T-cell (primary cell): ENCODE measurements around the gene GID8. TPM values are rescaled to one million over a fixed set of nuclear protein-coding genes. Genes with fewer than 3 reads are reported as not detected.

ENCODE experiments used
- ATAC-seq, 4 experiments: fragments of 200-7000 bp in 3 of 4; fragments of 150-1000 bp in 1 of 4; cut with Tn5 transposase; replicated peaks in 1 of 4; 1 replicate in 3 of 4; 2 replicates in 1 of 4; pipeline ENCODE4 v1.10.0; 2021; ENCODE audit warnings: moderate library complexity in 3 of 4, mild to moderate bottlenecking in 2 of 4, moderate number of reproducible peaks in 1 of 4
- CTCF ChIA-PET, 2 donors: fragments of 300-600 bp; sonication (Branson Sonifier 250); formaldehyde crosslinking; loops; one replicate each; lab custom pipeline; 2022; ENCODE audit warnings: antibody characterized with exemption in 2 of 2; lab: Charles Lee
- POLR2A ChIA-PET, 2 donors: fragments of 300-600 bp; sonication (Branson Sonifier 250); formaldehyde crosslinking; loops; one replicate each; lab custom pipeline; 2022; ENCODE audit warnings: antibody characterized with exemption in 2 of 2; lab: Charles Lee
- DNase-seq, 35 experiments: peaks; one replicate each; pipeline versions ENCODE4 v3.0.0 to v3.0.0-alpha.2; 2013 to 2023
- H3K27ac ChIP-seq: one replicate; pipeline ENCODE4 v1.5.1; 2013; ENCODE audit warnings: low read length
- H3K27me3 ChIP-seq, 2 experiments: replicated peaks in 1 of 2; 1 replicate in 1 of 2; 2 replicates in 1 of 2; pipeline versions ENCODE4 v1.6.1 to v1.7.0; 2013; ENCODE audit warnings: low read length in 1 of 2, mixed read lengths in 1 of 2; ENCODE audit not compliant: control insufficient read depth in 2 of 2, insufficient read depth in 2 of 2; ENCODE audit errors: extremely low read depth in 1 of 2
- H3K36me3 ChIP-seq, 2 donors: 1 replicate in 1 of 2; 2 replicates in 1 of 2; pipeline versions ENCODE4 v1.6.1 to v1.7.0; 2013; ENCODE audit warnings: low read length in 1 of 2; ENCODE audit not compliant: control insufficient read depth in 2 of 2, insufficient read depth in 1 of 2; ENCODE audit errors: extremely low read depth in 1 of 2
- H3K4me1 ChIP-seq, 2 experiments: 1 replicate in 1 of 2; 2 replicates in 1 of 2; pipeline versions ENCODE4 v1.6.1 to v1.7.0; 2013; ENCODE audit warnings: low read length in 2 of 2, mixed read lengths in 1 of 2; ENCODE audit not compliant: insufficient read depth in 2 of 2, control insufficient read depth in 1 of 2; ENCODE audit errors: extremely low read depth in 1 of 2
- H3K4me3 ChIP-seq, 2 donors: 1 replicate in 1 of 2; 2 replicates in 1 of 2; pipeline versions ENCODE4 v1.5.1 to v1.7.0; 2013; ENCODE audit warnings: mild to moderate bottlenecking in 2 of 2, low read length in 1 of 2, moderate library complexity in 1 of 2; ENCODE audit not compliant: control insufficient read depth in 1 of 2; ENCODE audit errors: extremely low read depth in 1 of 2
- H3K9me3 ChIP-seq: 2 replicates; pipeline ENCODE4 v1.7.0; 2013
- H3K27ac Mint-ChIP-seq, 2 donors: one replicate each; pipeline ENCODE4 v1.8.0; 2020 to 2021; ENCODE audit warnings: mild to moderate bottlenecking in 2 of 2, mixed read lengths in 2 of 2
- H3K27me3 Mint-ChIP-seq, 2 donors: one replicate each; pipeline ENCODE4 v1.8.0; 2021 to 2022; ENCODE audit warnings: mixed read lengths in 2 of 2
- H3K36me3 Mint-ChIP-seq: one replicate; pipeline ENCODE4 v1.8.0; 2021; ENCODE audit warnings: mixed read lengths
- H3K4me1 Mint-ChIP-seq, 3 donors: one replicate each; pipeline ENCODE4 v1.8.0; 2020 to 2022; ENCODE audit warnings: mixed read lengths in 3 of 3, mild to moderate bottlenecking in 1 of 3
- H3K4me3 Mint-ChIP-seq, 3 donors: one replicate each; pipeline ENCODE4 v1.8.0; 2020 to 2022; ENCODE audit warnings: mild to moderate bottlenecking in 3 of 3, mixed read lengths in 3 of 3, moderate library complexity in 3 of 3
- H3K9me3 Mint-ChIP-seq, 3 donors: one replicate each; pipeline ENCODE4 v1.8.0; 2020 to 2022; ENCODE audit warnings: mixed read lengths in 3 of 3
- WGBS: methylation state at CpG from one replicate; pipeline ENCODE4 v1.1.5; 2013; ENCODE audit warnings: missing lambda C conversion rate; ENCODE audit not compliant: insufficient coverage; 5-methylcytosine and 5-hydroxymethylcytosine counted together
- total RNA-seq, 35 experiments: library from RNA in 6 of 35; stranded (reverse) in 6 of 35; fragments of 120-200 nt in 1 of 35; gene quantifications; one replicate each; pipeline versions ENCODE4 v1.2.1 to v1.2.4 and lab custom pipeline; 2013 to 2026

GID8 gene
- total RNA-seq, 5 donors from 2014 or later (not counting 1 experiment from before 2014, with no cell fraction given) = 33.1 to 43.4 (median 41.2) TPM

- Histone ChIP-seq H3K27ac (no peak overlapping the region), H3K4me3 (no peak overlapping the region), H3K27me3 (peaks cover 0 to 65% of the 10 kb centered on the region in 2 experiments), H3K9me3 (no peaks in the 10 kb centered on the region), H3K36me3 (no peaks in the 10 kb centered on the region), H3K4me1 (peaks cover 0 to 15% of the 10 kb centered on the region in 2 experiments)
- Mint-ChIP-seq H3K36me3 (no peaks in the 10 kb centered on the region), H3K4me1 (peaks cover 12 to 16% (median 16%) of the 10 kb centered on the region in 3 donors), H3K9me3 (no peaks in the 10 kb centered on the region), H3K27me3 (peaks cover 22 to 39% of the 10 kb centered on the region in 2 donors), H3K27ac (no peak overlapping the region), H3K4me3 (peak overlapping the region in 2 of 3 donors; percentile 35 to 73)
- 85% methylated on average over 10 of the region's 10 CpGs for WGBS
- DNase-seq = no peak
- ATAC-seq = no peak
- CTCF ChIA-PET = interaction anchor here in 1 of 2 donors (0.8 kb wide), 1 partner anchor 55 kb away, joined by 3 read pairs; no protein-coding TSS in a partner anchor
- POLR2A ChIA-PET = no interaction called here
Measured at GRCh38 chr20:62971211-62971949, 33.4 kb downstream of the GID8 start.

DNA sequence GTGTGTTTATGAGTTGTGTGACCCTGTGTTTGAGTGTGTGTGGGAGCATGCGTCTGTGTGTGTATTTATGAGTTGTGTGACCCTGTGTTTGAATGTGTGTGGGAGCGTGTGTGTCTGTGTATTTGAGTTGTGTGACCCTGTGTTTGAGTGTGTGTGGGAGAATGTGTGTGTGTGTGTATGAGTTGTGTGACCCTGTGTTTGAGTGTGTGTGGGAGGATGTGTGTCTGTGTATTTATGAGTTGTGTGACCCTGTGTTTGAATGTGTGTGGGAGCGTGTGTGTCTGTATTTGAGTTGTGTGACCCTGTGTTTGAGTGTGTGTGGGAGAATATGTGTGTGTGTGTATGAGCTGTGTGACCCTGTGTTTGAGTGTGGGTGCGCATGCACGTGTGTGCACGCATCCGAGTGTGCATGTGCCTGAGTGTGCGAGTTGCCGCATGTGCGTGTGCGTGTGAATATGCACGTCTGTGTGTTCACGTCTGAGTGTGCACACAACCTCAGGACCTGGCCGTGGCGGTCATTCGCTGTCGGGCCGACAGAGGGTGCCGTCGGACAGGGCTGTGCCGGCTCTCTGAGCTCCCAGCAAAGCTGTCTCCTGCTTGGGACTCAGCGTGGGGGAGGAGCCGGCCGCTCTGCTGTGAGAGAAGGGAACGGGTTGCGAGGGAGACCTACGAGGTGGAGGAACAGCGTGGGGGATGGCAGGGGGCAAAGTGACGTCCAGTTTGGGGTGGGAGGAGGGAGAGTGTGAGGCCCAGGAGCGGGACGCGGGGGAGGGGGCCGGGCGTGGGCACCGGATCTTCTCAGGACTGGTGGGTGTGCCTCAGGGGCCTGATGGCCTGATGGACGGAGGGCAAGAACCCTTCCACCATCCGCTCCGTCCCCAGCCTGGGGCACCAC, 34.2 kb downstream of the GID8 start:
- CTCF ChIA-PET = interaction anchor here (0.6 to 2.0 kb wide), 10 partner anchors 8 to 206 kb away, joined by 3 to 18 read pairs (median 5); no protein-coding TSS in a partner anchor
- H3K4me3 ChIP-seq = peak overlapping the region; percentile 19 to 28
- Mint-ChIP-seq H3K4me1 (peaks cover 13 to 21% (median 16%) of the 10 kb centered on the region in 3 donors), H3K27me3 (peaks cover 22 to 43% of the 10 kb centered on the region in 2 donors), H3K9me3 (no peaks in the 10 kb centered on the region), H3K4me3 (peak overlapping the region; percentile 65 to 73 (median 68)), H3K36me3 (no peaks in the 10 kb centered on the region), H3K27ac (no peak overlapping the region)
- ATAC-seq (peak; percentile 95 to 99 (median 96)), DNase-seq (peak; percentile 55 to 90 (median 78))
- no peaks in the 10 kb centered on the region for H3K36me3 ChIP-seq
- peaks cover 0 to 73% of the 10 kb centered on the region in 2 experiments for H3K27me3 ChIP-seq
- no peak overlapping the region for H3K27ac ChIP-seq
- POLR2A ChIA-PET = no interaction called here
- WGBS = 5% methylated on average over 38 of the region's 38 CpGs
- H3K9me3 ChIP-seq = no peaks in the 10 kb centered on the region
- peaks cover 0 to 19% of the 10 kb centered on the region in 2 experiments for H3K4me1 ChIP-seq

DNA sequence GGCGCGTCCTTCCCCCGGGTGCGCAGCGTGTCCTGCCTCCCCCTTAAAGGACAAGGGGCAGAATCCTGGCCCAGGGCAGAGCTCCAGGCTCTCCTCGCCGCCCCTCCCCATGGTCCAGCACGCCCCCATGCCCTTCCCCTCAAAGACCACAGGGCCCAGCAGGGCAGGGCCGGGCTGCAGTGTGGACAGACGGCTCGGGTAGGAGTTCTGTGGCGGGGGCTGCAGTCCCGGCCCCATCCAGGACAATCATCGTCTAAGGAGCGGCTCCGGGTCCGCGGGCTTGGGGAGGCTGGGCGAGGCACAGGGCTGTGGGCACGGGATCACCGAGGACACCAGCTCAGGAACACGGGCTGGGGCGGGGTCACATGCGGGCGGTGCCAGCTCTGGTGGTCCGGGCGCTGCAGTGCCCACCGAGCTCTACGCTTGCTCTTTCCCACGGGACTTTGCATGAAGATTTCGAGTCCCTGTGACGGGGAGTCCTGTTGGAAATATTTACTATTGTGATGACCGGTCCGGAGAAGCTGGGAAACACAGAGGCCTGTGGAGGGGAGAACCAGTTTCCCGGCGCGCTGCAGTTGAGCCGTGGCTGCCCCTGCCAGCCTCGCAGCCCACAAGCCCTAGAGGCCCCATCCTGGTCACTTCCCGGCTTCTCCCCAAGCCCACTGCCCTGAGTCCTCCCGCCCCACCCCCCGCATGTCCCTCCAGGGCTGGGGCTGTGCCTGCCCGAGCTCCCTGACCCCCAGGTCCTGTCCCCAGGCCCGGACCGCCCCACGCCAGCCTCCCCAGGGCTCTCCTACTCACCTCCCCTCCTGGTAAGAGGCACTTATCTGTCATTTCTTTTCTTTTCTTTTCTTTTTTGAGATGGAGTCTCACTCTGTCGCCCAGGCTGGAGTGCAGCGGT, 35.1 kb downstream of the GID8 start:
- CTCF ChIA-PET = interaction anchor here (0.6 to 2.0 kb wide), 8 partner anchors 7 to 205 kb away, joined by 3 to 18 read pairs (median 5); no protein-coding TSS in a partner anchor
- Histone ChIP-seq H3K36me3 (no peaks in the 10 kb centered on the region), H3K27ac (no peak overlapping the region), H3K9me3 (no peaks in the 10 kb centered on the region), H3K4me3 (peak overlapping the region; percentile 19 to 28), H3K27me3 (peaks cover 0 to 82% of the 10 kb centered on the region in 2 experiments), H3K4me1 (peaks cover 3 to 28% of the 10 kb centered on the region in 2 experiments)
- H3K27me3 Mint-ChIP-seq = peaks cover 22 to 48% of the 10 kb centered on the region in 2 donors
- H3K4me3 Mint-ChIP-seq = peak overlapping the region in 2 of 3 donors; percentile 65 to 73
- H3K9me3 Mint-ChIP-seq = no peaks in the 10 kb centered on the region
- DNase-seq (no peak), ATAC-seq (peak in 2 of 4 experiments; percentile 7 to 17)
- WGBS = 29% methylated on average over 34 of the region's 48 CpGs
- POLR2A ChIA-PET = no interaction called here
- no peak overlapping the region for H3K27ac Mint-ChIP-seq
- no peaks in the 10 kb centered on the region for H3K36me3 Mint-ChIP-seq
- peaks cover 21 to 30% (median 23%) of the 10 kb centered on the region in 3 donors for H3K4me1 Mint-ChIP-seq

DNA sequence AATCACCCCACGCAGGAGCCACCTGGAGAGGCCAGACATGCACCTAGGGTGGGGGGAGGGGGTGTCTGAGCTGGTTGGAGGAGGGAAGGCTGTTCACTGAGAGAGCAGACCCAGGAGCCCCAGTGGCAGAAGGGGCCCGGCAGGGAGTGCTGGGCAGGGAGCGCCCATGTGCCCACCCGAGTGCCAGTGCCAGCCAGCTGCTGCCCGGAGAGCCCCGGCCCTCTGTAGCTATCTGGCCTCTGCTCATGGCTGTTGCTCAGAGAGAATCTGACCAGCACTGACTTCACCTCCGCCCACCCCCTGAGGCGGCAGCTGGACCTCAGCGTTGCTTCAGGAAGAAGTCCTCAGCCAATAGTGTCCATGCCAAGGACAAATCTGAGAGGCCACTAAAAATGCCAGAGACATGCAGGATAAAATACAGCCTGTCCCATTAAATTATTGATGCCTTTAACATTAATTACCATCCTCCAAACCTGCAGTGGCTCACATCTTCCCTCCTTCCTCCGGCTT, 37.4 kb downstream of the GID8 start:
- Mint-ChIP-seq H3K4me1 (peaks cover 29 to 47% (median 30%) of the 10 kb centered on the region in 3 donors), H3K4me3 (no peak overlapping the region), H3K27me3 (peaks cover 22 to 62% of the 10 kb centered on the region in 2 donors), H3K36me3 (no peaks in the 10 kb centered on the region), H3K9me3 (no peaks in the 10 kb centered on the region), H3K27ac (no peak overlapping the region)
- no peak for ATAC-seq
- no peaks in the 10 kb centered on the region for H3K36me3 ChIP-seq
- POLR2A ChIA-PET = interaction anchor here in 1 of 2 donors (0.6 kb wide), 1 partner anchor 10 kb away, joined by 3 read pairs; no protein-coding TSS in a partner anchor
- WGBS = 85% methylated on average over 9 of the region's 10 CpGs
- H3K9me3 ChIP-seq = no peaks in the 10 kb centered on the region
- H3K4me1 ChIP-seq = peaks cover 9 to 47% of the 10 kb centered on the region in 2 experiments
- H3K27ac ChIP-seq = no peak overlapping the region
- CTCF ChIA-PET = interaction anchor here in 1 of 2 donors (0.7 to 1.1 kb wide), 2 partner anchors 34 to 97 kb away, joined by 3 to 4 read pairs; no protein-coding TSS in a partner anchor
- no peak for DNase-seq
- peaks cover 0 to 99% of the 10 kb centered on the region in 2 experiments for H3K27me3 ChIP-seq
- H3K4me3 ChIP-seq = no peak overlapping the region

GRCh38 chr20:62975812-62976508, 38.0 kb downstream of the GID8 start:
- Mint-ChIP-seq H3K9me3 (no peaks in the 10 kb centered on the region), H3K4me1 (peaks cover 34 to 51% (median 35%) of the 10 kb centered on the region in 3 donors), H3K27me3 (peaks cover 22 to 66% of the 10 kb centered on the region in 2 donors), H3K27ac (peak overlapping the region in 1 of 2 donors; percentile 63), H3K36me3 (no peaks in the 10 kb centered on the region), H3K4me3 (peak overlapping the region in 1 of 3 donors; percentile 15)
- no peaks in the 10 kb centered on the region for H3K36me3 ChIP-seq
- DNase-seq = no peak
- peaks cover 9 to 53% of the 10 kb centered on the region in 2 experiments for H3K4me1 ChIP-seq
- H3K27me3 ChIP-seq = peaks cover 0 to 99% of the 10 kb centered on the region in 2 experiments
- no peak for ATAC-seq
- 47% methylated on average over 5 of the region's 9 CpGs for WGBS
- no peaks in the 10 kb centered on the region for H3K9me3 ChIP-seq
- ChIA-PET CTCF (interaction anchor here in 1 of 2 donors (0.7 kb wide), 1 partner anchor 98 kb away, joined by 4 read pairs; no protein-coding TSS in a partner anchor), POLR2A (no interaction called here)
- H3K4me3 ChIP-seq = no peak overlapping the region
- no peak overlapping the region for H3K27ac ChIP-seq
